BJ (cell line): Measurements from ENCODE around the gene COPRS. TPM values are rescaled to one million over a fixed set of nuclear protein-coding genes. Genes with fewer than 3 reads are reported as not detected.

Experiments
- CTCF ChIA-PET: fragments of 350-600 bp; formaldehyde crosslinking; extraction: SDS; loops from one replicate; lab custom pipeline; 2021; ENCODE audit warnings: antibody characterized with exemption, inconsistent platforms; lab: Yijun Ruan, JAX
- POLR2A ChIA-PET: fragments of 300-600 bp; sonication (Branson Sonifier 250); formaldehyde crosslinking; extraction: SDS; loops from one replicate; lab custom pipeline; 2021; ENCODE audit warnings: antibody characterized with exemption; lab: Charles Lee
- DNase-seq: peaks from one replicate; pipeline ENCODE4 v3.0.0-alpha.2; 2011; ENCODE audit warnings: low read depth
- H3K27me3 ChIP-seq: 2 replicates; pipeline ENCODE4 v1.6.0; 2011; ENCODE audit warnings: low read length; ENCODE audit not compliant: control insufficient read depth, insufficient read depth
- H3K36me3 ChIP-seq: 2 replicates; pipeline ENCODE4 v1.5.1; 2011; ENCODE audit warnings: low read length; ENCODE audit not compliant: control insufficient read depth, insufficient read depth
- H3K4me3 ChIP-seq: 2 replicates; pipeline ENCODE4 v1.5.1; 2011; ENCODE audit warnings: low read depth, mild to moderate bottlenecking, control low read depth, low read length
- CTCF ChIP-seq: IDR thresholded peaks from 2 replicates; pipeline ENCODE4 v1.5.1; 2011; ENCODE audit warnings: low read depth, mild to moderate bottlenecking, control low read depth, inconsistent platforms, low read length, moderate library complexity; ENCODE audit not compliant: insufficient read depth
- polyA plus RNA-seq: library from polyadenylated mRNA; depleted of rRNA; stranded (reverse); fragments of >200 nt; gene quantifications from 2 replicates; pipeline ENCODE4 v1.2.3, GENCODE V29; 2011

Gene COPRS
- polyA plus RNA-seq, 1 experiment = 44.5 TPM

DNA sequence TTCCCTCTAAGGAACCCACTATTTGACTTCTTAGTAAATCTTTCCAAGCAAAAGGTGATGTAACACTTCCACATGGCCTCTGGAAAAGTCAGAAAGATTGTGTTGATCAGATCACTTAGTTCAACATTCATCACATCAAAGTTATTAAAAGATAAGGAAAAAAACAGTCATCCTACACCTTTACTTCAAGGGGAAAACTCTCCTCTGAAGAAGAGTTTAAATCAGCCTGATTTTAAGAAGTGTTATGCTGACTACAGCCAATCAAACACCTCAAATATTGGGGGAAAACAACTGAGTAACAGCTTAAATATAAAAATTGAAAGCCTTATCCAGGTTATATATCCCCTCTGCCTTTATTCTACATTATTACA is 19.6 kb upstream of the COPRS start:
- DNase-seq = no peak
- peaks cover 13% of the 10 kb centered on the region for H3K36me3 ChIP-seq
- TF ChIP-seq CTCF = no peak
- CTCF ChIA-PET = no interaction called here
- POLR2A ChIA-PET = no interaction called here
- H3K27me3 ChIP-seq = no peaks in the 10 kb centered on the region
- no peak overlapping the region for H3K4me3 ChIP-seq

GRCh38 chr17:31877911-31878702 is 19.1 kb upstream of the COPRS start:
- no peak for DNase-seq
- H3K36me3 ChIP-seq = peaks cover 16% of the 10 kb centered on the region
- POLR2A ChIA-PET = no interaction called here
- no peak overlapping the region for H3K4me3 ChIP-seq
- CTCF ChIA-PET = no interaction called here
- no peaks in the 10 kb centered on the region for H3K27me3 ChIP-seq
- TF ChIP-seq CTCF = no peak

GRCh38 chr17:31877341-31877740 is 18.3 kb upstream of the COPRS start:
- POLR2A ChIA-PET = interaction anchor here (0.6 kb wide), 1 partner anchor 20 kb away, joined by 11 read pairs; no protein-coding TSS in a partner anchor
- no peak for DNase-seq

GRCh38 chr17:31875081-31875480 is 16.0 kb upstream of the COPRS start:
- H3K27me3 ChIP-seq = no peaks in the 10 kb centered on the region
- ChIA-PET POLR2A (no interaction called here), CTCF (no interaction called here)
- no peak for TF ChIP-seq CTCF
- H3K4me3 ChIP-seq = no peak overlapping the region
- H3K36me3 ChIP-seq = peaks cover 16% of the 10 kb centered on the region
- no peak for DNase-seq

More at GRCh38 chr17:31877341-31877740, 18.3 kb upstream of the COPRS start:
- Histone ChIP-seq H3K27me3 (no peaks in the 10 kb centered on the region), H3K4me3 (no peak overlapping the region), H3K36me3 (peaks cover 18% of the 10 kb centered on the region)
- TF ChIP-seq CTCF = no peak
- CTCF ChIA-PET = no interaction called here

DNA sequence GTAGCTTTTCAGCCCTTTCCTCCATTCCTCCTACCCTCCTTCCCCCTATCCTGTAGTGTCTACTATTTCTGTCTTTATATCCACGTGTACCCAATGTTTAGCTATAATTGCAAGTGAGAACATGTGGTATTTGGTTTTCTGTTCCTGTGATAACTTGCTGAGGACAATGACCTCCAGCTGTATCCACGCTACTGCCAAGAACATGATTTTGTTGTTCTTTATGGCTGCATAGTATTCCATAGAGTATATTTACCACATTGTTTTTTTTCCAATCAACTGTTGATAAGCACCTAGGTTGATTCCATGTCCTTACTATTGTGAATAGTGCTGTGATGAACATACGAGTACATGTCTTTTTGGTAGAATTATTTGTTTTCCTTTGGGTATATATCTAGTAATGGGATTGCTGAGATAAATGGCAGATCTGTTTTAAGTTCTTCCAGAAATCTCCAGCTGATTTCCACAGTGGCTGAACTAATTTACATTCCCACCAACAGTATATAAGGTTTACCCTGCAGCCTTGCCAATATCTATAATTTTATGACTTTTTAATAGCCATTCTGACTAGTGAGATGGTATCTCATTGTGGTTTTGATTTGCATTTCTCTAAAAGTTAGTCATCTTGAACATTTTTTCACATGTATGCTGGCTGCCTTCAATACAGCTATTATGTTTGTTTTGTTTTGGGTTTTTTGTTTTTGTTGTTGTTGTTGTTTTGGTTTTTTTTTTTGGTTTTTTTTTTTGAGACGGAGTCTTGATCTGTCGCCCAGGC is 10.9 kb upstream of the COPRS start:
- H3K27me3 ChIP-seq = no peaks in the 10 kb centered on the region
- TF ChIP-seq CTCF = no peak
- no peak overlapping the region for H3K4me3 ChIP-seq
- POLR2A ChIA-PET = interaction anchor here (0.6 kb wide), 1 partner anchor 11 kb away, joined by 7 read pairs; no protein-coding TSS in a partner anchor
- peaks cover 10% of the 10 kb centered on the region for H3K36me3 ChIP-seq
- CTCF ChIA-PET = interaction anchor here (1.2 kb wide), 1 partner anchor 31 kb away, joined by 3 read pairs; the partner anchor contains the start of gene UTP6
- no peak for DNase-seq
